ENCODE measurements around the gene DMD.

DNA sequence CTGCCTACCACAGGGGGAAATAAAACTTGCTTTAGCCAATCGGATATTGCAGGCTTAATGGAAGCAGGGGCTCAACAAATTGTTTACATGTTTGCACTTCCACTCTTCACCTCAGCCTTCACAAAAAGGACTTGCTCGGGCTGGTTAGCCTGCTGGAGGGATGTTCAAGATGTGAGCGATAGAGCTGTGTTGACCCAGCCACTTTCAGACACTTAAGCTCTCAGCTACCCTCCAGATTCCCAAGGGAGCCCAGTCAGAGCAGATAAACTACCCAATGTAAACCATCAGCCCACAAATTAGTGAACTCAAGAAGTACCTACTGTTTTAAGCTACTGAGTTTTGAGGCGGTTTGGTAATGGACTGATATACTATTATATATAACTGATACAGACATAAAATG lies 1631.1 kb downstream of the DMD start:
- no peak for TF ChIP-seq EZH2 (IDR thresholded peaks at IDR 0.05; ENCODE audit: low read length, missing control alignments)
- TF ChIP-seq, protein P1, sequence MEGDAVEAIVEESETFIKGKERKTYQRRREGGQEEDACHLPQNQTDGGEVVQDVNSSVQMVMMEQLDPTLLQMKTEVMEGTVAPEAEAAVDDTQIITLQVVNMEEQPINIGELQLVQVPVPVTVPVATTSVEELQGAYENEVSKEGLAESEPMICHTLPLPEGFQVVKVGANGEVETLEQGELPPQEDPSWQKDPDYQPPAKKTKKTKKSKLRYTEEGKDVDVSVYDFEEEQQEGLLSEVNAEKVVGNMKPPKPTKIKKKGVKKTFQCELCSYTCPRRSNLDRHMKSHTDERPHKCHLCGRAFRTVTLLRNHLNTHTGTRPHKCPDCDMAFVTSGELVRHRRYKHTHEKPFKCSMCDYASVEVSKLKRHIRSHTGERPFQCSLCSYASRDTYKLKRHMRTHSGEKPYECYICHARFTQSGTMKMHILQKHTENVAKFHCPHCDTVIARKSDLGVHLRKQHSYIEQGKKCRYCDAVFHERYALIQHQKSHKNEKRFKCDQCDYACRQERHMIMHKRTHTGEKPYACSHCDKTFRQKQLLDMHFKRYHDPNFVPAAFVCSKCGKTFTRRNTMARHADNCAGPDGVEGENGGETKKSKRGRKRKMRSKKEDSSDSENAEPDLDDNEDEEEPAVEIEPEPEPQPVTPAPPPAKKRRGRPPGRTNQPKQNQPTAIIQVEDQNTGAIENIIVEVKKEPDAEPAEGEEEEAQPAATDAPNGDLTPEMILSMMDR (conservative IDR thresholded peaks at IDR 0.05 in 1 of 2, IDR thresholded peaks at IDR 0.05 in 1 of 2; ENCODE audit: low read depth in 1 of 2, low read length in 2 of 2), result no peak
